ENCODE data around the gene CT45A3. TPM values are rescaled to one million over a fixed set of nuclear protein-coding genes. Genes with fewer than 3 reads are reported as not detected.
"Not testable (repeated sequence)": the region's sequence is repeated elsewhere in the genome, so short reads cannot be mapped to it uniquely, and the experiment has no call there.

Gene CT45A3
- total RNA-seq, 3 donors from 2014 or later, result not detected

DNA sequence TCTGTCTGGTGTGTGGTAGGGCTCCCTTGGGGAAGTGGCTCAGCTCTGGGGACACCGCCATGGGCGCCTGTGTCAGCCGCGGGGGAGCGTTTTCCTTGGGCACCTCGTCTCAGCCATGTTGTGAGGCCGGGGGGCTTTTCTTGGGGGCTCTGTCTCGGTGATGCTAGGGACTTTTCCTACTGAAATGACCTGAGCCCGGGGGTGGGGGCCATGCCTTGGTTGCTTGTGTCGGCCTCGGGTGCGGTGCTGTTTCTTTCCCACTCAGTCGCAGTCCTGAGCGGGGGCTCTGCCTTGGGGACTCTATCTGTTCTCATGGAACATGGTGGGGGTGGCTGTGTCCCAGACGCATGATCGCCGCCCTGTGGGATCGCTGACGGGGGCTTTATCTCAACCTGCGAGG lies 54.2 kb downstream of the CT45A3 start:
- H3K36me3 ChIP-seq (ENCODE audit: low read depth), result no peaks in the 10 kb centered on the region
- ATAC-seq (no peak), DNase-seq (no peak)
- TF ChIP-seq, protein P1, sequence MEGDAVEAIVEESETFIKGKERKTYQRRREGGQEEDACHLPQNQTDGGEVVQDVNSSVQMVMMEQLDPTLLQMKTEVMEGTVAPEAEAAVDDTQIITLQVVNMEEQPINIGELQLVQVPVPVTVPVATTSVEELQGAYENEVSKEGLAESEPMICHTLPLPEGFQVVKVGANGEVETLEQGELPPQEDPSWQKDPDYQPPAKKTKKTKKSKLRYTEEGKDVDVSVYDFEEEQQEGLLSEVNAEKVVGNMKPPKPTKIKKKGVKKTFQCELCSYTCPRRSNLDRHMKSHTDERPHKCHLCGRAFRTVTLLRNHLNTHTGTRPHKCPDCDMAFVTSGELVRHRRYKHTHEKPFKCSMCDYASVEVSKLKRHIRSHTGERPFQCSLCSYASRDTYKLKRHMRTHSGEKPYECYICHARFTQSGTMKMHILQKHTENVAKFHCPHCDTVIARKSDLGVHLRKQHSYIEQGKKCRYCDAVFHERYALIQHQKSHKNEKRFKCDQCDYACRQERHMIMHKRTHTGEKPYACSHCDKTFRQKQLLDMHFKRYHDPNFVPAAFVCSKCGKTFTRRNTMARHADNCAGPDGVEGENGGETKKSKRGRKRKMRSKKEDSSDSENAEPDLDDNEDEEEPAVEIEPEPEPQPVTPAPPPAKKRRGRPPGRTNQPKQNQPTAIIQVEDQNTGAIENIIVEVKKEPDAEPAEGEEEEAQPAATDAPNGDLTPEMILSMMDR (IDR thresholded peaks at IDR 0.05), result no peak
- H3K4me1 ChIP-seq (ENCODE audit: low read depth), result no peaks in the 10 kb centered on the region
- intact Hi-C loops (cut with DNase I, micrococcal nuclease), result no loop called here
- H3K9me3 ChIP-seq, result no peaks in the 10 kb centered on the region
- no peak overlapping the region for H3K4me3 ChIP-seq

GRCh38 chrX:135713183-135713689 lies 54.8 kb downstream of the CT45A3 start, which contains the start of gene CT45A1:
TSS of gene CT45A1 (plus strand) at chrX:135713639. CDS start at chrX:135718941, 5,302 bp downstream.
- DNase-seq; H3K9me3 ChIP-seq; ATAC-seq; H3K4me3 ChIP-seq; H3K36me3 ChIP-seq (ENCODE audit: low read depth); intact Hi-C loops (cut with DNase I, micrococcal nuclease); H3K4me1 ChIP-seq (ENCODE audit: low read depth): not testable (repeated sequence)

Other genes starting within 250 kb of the CT45A3 start
- gene INTS6L, start 247.5 kb downstream of the CT45A3 start, total RNA-seq, result 10 to 100 TPM; 14.2 to 19.8 (median 15.0) TPM
- gene CT45A1, start 54.6 kb downstream of the CT45A3 start, total RNA-seq, result not detected
- not detected for gene CT45A5, start 17.3 kb upstream of the CT45A3 start, total RNA-seq
- not detected for gene CT45A6, start 34.6 kb upstream of the CT45A3 start, total RNA-seq
- not detected for gene CT45A2, start 51.8 kb upstream of the CT45A3 start, total RNA-seq
- not detected for gene CT45A7, start 69.1 kb upstream of the CT45A3 start, total RNA-seq
- not detected for gene CT45A8, start 86.3 kb upstream of the CT45A3 start, total RNA-seq
- not detected for gene CT45A9, start 103.6 kb upstream of the CT45A3 start, total RNA-seq
- gene CT45A10, start 125.3 kb upstream of the CT45A3 start, total RNA-seq, result not detected
- not detected for gene SAGE1, start 125.5 kb upstream of the CT45A3 start, total RNA-seq
- 10 to 100 TPM; 23.3 to 33.2 (median 25.0) TPM for gene MMGT1, start 205.8 kb upstream of the CT45A3 start, total RNA-seq
- 10 to 100 TPM; 12.6 to 17.3 (median 13.1) TPM for gene SLC9A6, start 217.2 kb upstream of the CT45A3 start, total RNA-seq

All from mucosa of descending colon (tissue), 3 donors.